MM.1S (cell line): ENCODE results near the gene ROBO2.

Experiments used
- CTCF ChIP-seq: fragments of 300-600 bp; sonication (generic); IDR thresholded peaks from 2 replicates; pipeline ENCODE4 v1.5.1; 2016; ENCODE audit warnings: antibody characterized with exemption, low read length, mixed read lengths
- EZH2 ChIP-seq: fragments of 300-600 bp; sonication (generic); optimal IDR thresholded peaks from 2 replicates; pipeline ENCODE3; 2017; ENCODE audit warnings: low read depth, mild to moderate bottlenecking, antibody characterized with exemption, low read length, mixed read lengths
- EZH2phosphoT487 ChIP-seq: fragments of 300-600 bp; sonication (generic); IDR thresholded peaks from 2 replicates; pipeline ENCODE4 v1.6.1; 2018; ENCODE audit warnings: antibody characterized with exemption, low read length

- TF ChIP-seq CTCF = no peak
- no peak for TF ChIP-seq EZH2
- TF ChIP-seq EZH2phosphoT487 = no peak
Observed at GRCh38 chr3:77191640-77192039, 151.7 kb downstream of the ROBO2 start.
